GM21619 (cell line): ENCODE measurements around the gene EHMT1.
"Not testable (repeated sequence)": the region's sequence is repeated elsewhere in the genome, so short reads cannot be mapped to it uniquely, and the experiment has no call there.

ENCODE experiments used
- ATAC-seq: cut with Tn5 transposase; IDR thresholded peaks from one replicate; pipeline ENCODE4 v1.9.1; 2021; ENCODE audit not compliant: unreplicated experiment

EHMT1 gene

DNA sequence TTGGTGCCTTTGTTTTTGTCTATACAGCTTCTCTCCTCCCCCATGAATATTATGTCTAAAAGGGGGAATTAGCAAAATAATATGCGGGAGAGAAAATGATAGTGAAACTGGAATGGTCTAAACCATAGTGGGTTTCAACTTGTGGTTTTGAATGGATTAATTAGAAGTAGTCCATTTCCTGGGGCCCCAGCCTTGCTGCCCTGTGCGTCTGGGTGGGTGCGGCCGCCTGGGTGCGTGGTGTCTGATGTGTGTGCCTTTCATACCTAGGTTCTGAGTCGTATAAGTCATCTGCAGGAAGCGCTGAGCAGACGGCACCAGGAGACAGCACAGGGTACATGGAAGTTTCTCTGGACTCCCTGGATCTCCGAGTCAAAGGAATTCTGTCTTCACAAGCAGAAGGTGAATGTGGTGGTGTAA, 138.8 kb downstream of the EHMT1 start:
- ATAC-seq = peak; percentile 32

DNA sequence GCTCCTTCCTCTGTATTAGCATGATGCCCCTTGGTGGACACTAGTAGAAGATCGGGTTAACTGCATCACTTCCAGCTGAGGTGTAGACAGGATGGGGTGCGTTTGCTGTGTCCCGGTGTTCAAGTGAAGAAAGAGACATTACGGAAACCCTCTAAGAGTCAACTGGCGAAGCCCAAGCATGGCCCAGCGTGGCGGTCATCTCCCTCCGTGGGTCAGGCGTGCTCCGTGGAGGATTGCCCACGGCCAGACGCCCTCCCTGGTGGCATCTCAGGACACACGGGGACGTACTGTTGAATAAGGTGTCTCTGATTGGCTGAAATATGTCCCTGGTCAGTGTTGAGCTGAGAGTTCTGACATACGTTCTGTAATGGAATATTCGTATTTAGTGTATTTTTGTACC, 139.3 kb downstream of the EHMT1 start:
- ATAC-seq = no peak

DNA sequence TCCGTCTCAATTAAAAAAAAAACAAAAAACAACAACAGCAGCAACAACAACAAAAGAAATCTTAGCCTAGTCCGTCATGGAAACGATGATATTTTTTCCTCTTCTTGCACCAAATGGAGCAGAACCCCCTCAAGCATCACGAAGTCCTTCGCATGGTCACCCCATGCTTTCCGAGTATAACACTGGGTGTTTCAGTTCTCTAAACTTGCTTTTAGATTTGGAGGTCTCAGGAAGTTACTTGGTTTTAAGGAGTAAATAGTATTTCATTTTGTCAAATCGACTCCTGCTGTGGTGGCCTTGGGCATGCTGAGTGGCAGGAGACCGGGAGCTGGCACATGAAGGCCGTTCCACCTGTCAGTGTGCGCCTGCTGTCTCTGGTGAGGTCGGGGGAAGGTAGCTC, 140.3 kb downstream of the EHMT1 start:
- ATAC-seq = peak; percentile 31

GRCh38 chr9:137759649-137760321, 141.0 kb downstream of the EHMT1 start:
- ATAC-seq = no peak

GRCh38 chr9:137760426-137760825, 141.6 kb downstream of the EHMT1 start:
- no peak for ATAC-seq

GRCh38 chr9:137761032-137761431, 142.2 kb downstream of the EHMT1 start:
- ATAC-seq = no peak

GRCh38 chr9:137761793-137762192, 143.0 kb downstream of the EHMT1 start:
- ATAC-seq = no peak

DNA sequence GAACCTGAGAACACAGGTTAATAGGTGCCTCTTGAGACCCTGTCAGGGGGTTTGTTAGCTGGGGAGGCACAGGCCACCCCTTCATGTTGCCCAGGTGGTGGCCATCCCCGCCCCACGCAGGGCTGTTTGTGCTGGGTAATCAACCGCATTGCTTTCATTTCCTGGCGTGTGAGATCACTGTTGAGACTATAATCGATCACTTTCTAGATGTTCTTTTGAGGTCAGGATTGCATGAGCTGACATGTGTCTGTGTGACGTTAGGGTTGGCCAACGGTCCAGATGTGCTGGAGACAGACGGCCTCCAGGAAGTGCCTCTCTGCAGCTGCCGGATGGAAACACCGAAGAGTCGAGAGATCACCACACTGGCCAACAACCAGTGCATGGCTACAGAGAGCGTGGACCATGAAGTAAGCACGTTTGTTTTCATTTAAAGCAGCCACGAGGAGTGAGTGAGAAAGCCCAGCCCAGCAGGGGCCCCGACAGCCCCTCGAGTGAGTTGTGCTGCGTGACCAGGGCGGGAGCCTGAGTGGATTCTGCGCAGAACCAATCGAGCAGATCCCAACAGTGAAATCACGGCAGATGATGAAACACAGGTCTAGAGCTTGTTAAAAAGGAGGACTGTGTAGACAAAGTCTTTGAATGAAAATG, 143.7 kb downstream of the EHMT1 start:
- ATAC-seq = peak; percentile 57

- no peak for ATAC-seq
Measured at GRCh38 chr9:137763271-137763955, 144.6 kb downstream of the EHMT1 start.

GRCh38 chr9:137764171-137764671, 145.4 kb downstream of the EHMT1 start:
- ATAC-seq = no peak

GRCh38 chr9:137764981-137765380, 146.2 kb downstream of the EHMT1 start:
- no peak for ATAC-seq

GRCh38 chr9:137765536-137765935, 146.7 kb downstream of the EHMT1 start:
- ATAC-seq = no peak

DNA sequence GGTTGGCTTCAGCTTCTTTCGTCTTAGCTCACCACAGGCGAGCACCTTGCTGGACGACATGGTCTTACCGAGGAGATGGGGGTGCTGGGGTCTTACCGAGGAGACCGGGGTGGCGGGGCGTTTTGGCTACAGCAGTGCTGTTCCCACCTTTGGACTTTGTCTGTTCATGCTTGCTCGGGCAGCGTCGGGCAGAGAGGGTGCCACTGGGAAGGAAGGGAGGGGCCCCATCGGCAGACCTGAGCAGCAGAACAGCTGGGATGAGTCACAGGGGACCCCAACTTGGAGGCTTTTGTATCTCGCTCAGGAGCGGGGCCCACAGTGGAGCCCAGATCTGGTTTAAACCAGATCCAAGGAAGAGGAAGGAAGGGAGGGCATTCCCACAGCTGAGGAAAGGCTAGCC, 152.8 kb downstream of the EHMT1 start:
- ATAC-seq = no peak

DNA sequence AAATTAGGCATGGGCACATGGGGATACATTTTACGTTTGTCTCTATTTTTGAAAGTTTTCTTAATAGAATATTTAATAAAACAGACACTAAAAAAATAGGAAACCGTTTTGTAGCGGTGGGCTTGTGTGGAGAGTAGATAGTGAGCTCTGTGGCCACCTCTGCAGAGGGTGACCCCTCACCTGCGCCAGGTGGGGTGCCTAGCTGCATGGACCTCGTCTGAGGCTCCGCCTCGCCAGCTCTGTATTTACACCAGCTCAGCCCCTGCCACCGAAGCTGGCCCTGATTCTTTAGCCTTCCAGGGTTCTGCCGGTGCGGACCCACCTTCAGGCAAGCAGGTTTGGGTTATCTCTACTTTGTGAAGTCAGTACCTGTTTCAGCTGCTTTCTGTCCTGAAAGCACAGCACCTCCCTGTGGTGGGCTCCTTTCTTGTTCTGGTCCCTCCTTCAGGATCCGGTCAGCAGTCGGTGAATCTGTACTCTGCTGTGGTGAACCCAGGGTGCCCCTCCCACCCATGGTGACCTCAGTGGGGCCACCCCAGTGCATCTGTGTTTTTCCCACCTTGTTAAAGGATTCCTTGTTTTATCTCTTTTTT, 153.6 kb downstream of the EHMT1 start:
- no peak for ATAC-seq

GRCh38 chr9:137774775-137775386, 156.1 kb downstream of the EHMT1 start:
- ATAC-seq = no peak

DNA sequence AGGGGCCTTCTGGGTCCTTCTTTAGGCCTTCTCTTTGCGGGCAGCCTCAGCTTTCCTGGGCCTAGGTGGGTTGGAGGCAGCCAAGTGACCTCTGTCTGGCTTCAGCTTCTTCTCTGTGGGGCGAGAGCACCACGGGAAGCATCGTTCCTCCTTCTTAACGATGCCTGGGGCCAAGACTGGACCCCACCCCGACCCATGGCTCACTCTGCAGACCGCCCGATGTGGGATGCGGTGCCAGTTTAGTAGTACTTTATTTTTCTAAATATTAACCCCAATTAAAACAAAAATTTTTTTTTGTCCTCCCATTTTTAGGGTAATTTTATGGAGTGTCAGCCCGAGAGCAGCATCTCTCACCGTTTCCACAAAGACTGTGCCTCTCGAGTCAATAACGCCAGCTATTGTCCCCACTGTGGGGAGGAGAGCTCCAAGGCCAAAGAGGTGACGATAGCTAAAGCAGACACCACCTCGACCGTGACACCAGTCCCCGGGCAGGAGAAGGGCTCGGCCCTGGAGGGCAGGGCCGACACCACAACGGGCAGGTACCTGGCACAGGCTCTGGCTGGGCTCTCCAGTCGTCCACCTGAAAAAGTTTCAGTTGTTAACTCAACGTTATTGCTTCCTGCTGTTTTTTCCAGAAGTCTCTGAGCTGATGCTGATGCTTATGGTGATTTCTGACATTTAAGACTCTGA, 157.6 kb downstream of the EHMT1 start:
- ATAC-seq = no peak

DNA sequence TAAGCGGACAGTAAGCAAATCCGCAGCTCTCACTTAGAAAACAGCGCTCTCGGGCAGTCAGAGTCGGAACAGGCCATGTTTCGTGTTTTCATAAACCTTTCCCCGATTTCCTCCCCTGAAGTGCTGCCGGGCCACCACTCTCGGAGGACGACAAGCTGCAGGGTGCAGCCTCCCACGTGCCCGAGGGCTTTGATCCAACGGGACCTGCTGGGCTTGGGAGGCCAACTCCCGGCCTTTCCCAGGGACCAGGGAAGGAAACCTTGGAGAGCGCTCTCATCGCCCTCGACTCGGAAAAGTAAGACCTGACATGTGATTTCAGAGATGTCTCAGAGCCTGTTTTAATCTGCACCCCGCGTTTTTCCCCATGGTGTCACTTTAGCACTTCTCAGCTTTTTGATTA, 159.0 kb downstream of the EHMT1 start:
- ATAC-seq = no peak

DNA sequence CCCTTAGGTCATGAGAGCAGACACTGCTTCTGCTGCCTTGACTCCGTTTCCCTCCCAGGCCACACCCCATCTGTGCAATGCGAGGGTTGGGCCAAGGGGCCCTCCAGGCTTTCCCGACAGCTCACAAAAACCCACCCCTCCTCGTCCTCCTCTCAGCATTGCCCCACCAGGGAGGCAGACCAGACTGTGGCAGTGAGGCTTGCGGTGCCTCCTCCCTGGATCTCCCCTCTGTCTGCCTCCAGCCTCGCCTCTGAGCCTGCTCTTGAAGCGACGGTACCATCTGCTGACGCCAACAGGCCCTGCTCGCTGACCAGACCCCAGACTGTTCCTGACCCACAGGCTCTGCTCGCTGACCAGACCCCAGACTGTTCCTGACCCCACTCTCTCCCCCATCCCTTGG, 159.5 kb downstream of the EHMT1 start:
- ATAC-seq = no peak

DNA sequence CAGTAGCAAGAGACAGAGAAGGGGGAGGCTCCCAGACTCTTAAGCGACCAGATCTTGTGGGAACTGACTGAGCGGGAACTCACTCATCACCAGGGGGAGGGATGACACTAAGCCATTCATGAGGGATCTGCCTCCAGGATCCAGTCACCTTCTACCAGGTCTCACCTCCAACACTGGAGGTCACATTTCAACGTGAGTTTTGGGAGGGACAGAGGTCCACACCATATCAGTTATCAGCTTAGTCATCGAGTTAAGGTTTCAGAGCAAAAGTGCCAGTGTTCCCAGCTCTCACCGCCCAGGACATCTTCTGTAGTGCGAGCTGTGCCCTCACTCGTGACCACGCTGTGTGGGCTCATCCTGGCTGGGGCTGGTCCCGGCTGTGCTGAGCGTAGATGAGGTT, 160.1 kb downstream of the EHMT1 start:
- ATAC-seq = no peak

- not testable (repeated sequence) for ATAC-seq
Measured at GRCh38 chr9:137780031-137780430, 161.2 kb downstream of the EHMT1 start.
